H9 (cell line): ENCODE measurements around the gene DNAJC18. TPM values are rescaled to one million over a fixed set of nuclear protein-coding genes. Genes with fewer than 3 reads are reported as not detected.

Experiments
- DNase-seq: peaks from one replicate; pipeline ENCODE4 v3.0.0-alpha.2; 2017
- H2AFZ ChIP-seq: one replicate; pipeline ENCODE4 v1.6.1; 2013; ENCODE audit warnings: mild to moderate bottlenecking, low read length, control low read depth, moderate library complexity
- H2AK5ac ChIP-seq: 2 replicates; pipeline ENCODE4 v1.6.1; 2013; ENCODE audit warnings: low read length, control low read depth, mixed read lengths; ENCODE audit not compliant: insufficient read length
- H2BK120ac ChIP-seq: one replicate; pipeline ENCODE4 v1.6.1; 2013; ENCODE audit warnings: low read depth, mild to moderate bottlenecking, low read length, control low read depth, inconsistent platforms; ENCODE audit not compliant: poor library complexity, severe bottlenecking
- H2BK12ac ChIP-seq: 2 replicates; pipeline ENCODE4 v1.6.1; 2013; ENCODE audit warnings: low read length, control low read depth, mixed read lengths, low read depth; ENCODE audit not compliant: insufficient read length
- H2BK15ac ChIP-seq: 2 replicates; pipeline ENCODE4 v1.6.1; 2013; ENCODE audit warnings: low read depth, low read length, control low read depth
- H2BK20ac ChIP-seq: one replicate; pipeline ENCODE4 v1.6.1; 2013; ENCODE audit warnings: low read depth, mild to moderate bottlenecking, low read length, control low read depth, inconsistent platforms; ENCODE audit not compliant: poor library complexity, severe bottlenecking
- H2BK5ac ChIP-seq: 2 replicates; pipeline ENCODE4 v1.6.1; 2013; ENCODE audit warnings: low read length, control low read depth, mixed read lengths; ENCODE audit not compliant: insufficient read length
- H3K14ac ChIP-seq: 2 replicates; pipeline ENCODE4 v1.6.1; 2013; ENCODE audit warnings: low read length, control low read depth; ENCODE audit not compliant: insufficient read depth
- H3K18ac ChIP-seq: 2 replicates; pipeline ENCODE4 v1.6.1; 2013; ENCODE audit warnings: low read depth, mild to moderate bottlenecking, mixed read lengths, low read length, control low read depth; ENCODE audit not compliant: insufficient read length
- H3K23ac ChIP-seq: 2 replicates; pipeline ENCODE4 v1.6.1; 2013; ENCODE audit warnings: low read length, control low read depth, mixed read lengths, low read depth; ENCODE audit not compliant: insufficient read length
- H3K23me2 ChIP-seq: 2 replicates; pipeline ENCODE4 v1.6.1; 2013; ENCODE audit warnings: low read depth, mild to moderate bottlenecking, mixed read lengths, low read length, control low read depth; ENCODE audit not compliant: insufficient read length, poor library complexity, severe bottlenecking
- H3K27ac ChIP-seq: 2 replicates; pipeline ENCODE4 v1.5.1; 2013; ENCODE audit warnings: low read length, control low read depth, mixed read lengths, low read depth; ENCODE audit not compliant: insufficient read length
- H3K27me3 ChIP-seq: 2 replicates; pipeline ENCODE4 v1.6.1; 2013; ENCODE audit warnings: low read length, control low read depth, inconsistent platforms; ENCODE audit not compliant: insufficient read depth
- H3K4ac ChIP-seq: 2 replicates; pipeline ENCODE4 v1.6.1; 2013; ENCODE audit warnings: low read depth, mild to moderate bottlenecking, control low read depth, inconsistent platforms, low read length, moderate library complexity
- H3K4me1 ChIP-seq: 2 replicates; pipeline ENCODE4 v1.6.1; 2013; ENCODE audit warnings: low read length, control low read depth, inconsistent platforms; ENCODE audit not compliant: insufficient read depth
- H3K4me2 ChIP-seq: 2 replicates; pipeline ENCODE4 v1.6.1; 2013; ENCODE audit warnings: low read length, control low read depth, mixed read lengths; ENCODE audit not compliant: insufficient read length, insufficient read depth
- H3K56ac ChIP-seq: 2 replicates; pipeline ENCODE4 v1.6.1; 2013; ENCODE audit warnings: low read depth, mild to moderate bottlenecking, mixed read lengths, low read length, control low read depth; ENCODE audit not compliant: insufficient read length
- H3K79me1 ChIP-seq: 2 replicates; pipeline ENCODE4 v1.6.1; 2013; ENCODE audit warnings: low read depth, mild to moderate bottlenecking, moderate library complexity, low read length, control low read depth, inconsistent platforms; ENCODE audit not compliant: insufficient read depth, poor library complexity, severe bottlenecking
- H3K79me2 ChIP-seq: 2 replicates; pipeline ENCODE4 v1.6.1; 2013; ENCODE audit warnings: low read length, control low read depth, inconsistent platforms; ENCODE audit not compliant: insufficient read depth
- H3K9ac ChIP-seq: 2 replicates; pipeline ENCODE4 v1.6.1; 2013; ENCODE audit warnings: low read length, control low read depth, mixed read lengths; ENCODE audit not compliant: insufficient read length; ENCODE audit errors: extremely low read depth
- H3K9me3 ChIP-seq: one replicate; pipeline ENCODE4 v1.6.1; 2013; ENCODE audit warnings: low read depth, low read length, inconsistent platforms; ENCODE audit not compliant: control insufficient read depth
- H3T11ph ChIP-seq: one replicate; pipeline ENCODE4 v1.6.1; 2013; ENCODE audit warnings: mild to moderate bottlenecking, low read length, control low read depth, inconsistent platforms
- H4K20me1 ChIP-seq: one replicate; pipeline ENCODE4 v1.6.1; 2013; ENCODE audit not compliant: control insufficient read depth, insufficient read length, insufficient read depth
- H4K5ac ChIP-seq: 2 replicates; pipeline ENCODE4 v1.6.1; 2013; ENCODE audit warnings: low read depth, mild to moderate bottlenecking, mixed read lengths, low read length, control low read depth; ENCODE audit not compliant: insufficient read length
- H4K8ac ChIP-seq: replicated peaks from 2 replicates; pipeline ENCODE4 v1.6.1; 2013; ENCODE audit warnings: low read length, control low read depth, mixed read lengths, low read depth; ENCODE audit not compliant: insufficient read length
- H4K91ac ChIP-seq: 2 replicates; pipeline ENCODE4 v1.6.1; 2013; ENCODE audit warnings: low read depth, mild to moderate bottlenecking, moderate library complexity, mixed read lengths, low read length, control low read depth; ENCODE audit not compliant: insufficient read length
- H3K27ac Mint-ChIP-seq, 3 experiments: 2 replicates in 2 of 3; 3 replicates in 1 of 3; pipeline ENCODE4 v1.8.0; 2020 to 2021; ENCODE audit warnings: mixed read lengths in 3 of 3, mild to moderate bottlenecking in 1 of 3, moderate library complexity in 1 of 3
- H3K27me3 Mint-ChIP-seq: 2 replicates; pipeline ENCODE4 v1.8.0; 2021; ENCODE audit warnings: low read depth, mild to moderate bottlenecking, moderate library complexity, mixed read lengths
- H3K36me3 Mint-ChIP-seq, 3 experiments: 2 replicates in 2 of 3; 3 replicates in 1 of 3; pipeline ENCODE4 v1.8.0; 2020 to 2021; ENCODE audit warnings: low read depth in 3 of 3, mixed read lengths in 3 of 3; ENCODE audit not compliant: insufficient read depth in 1 of 3
- H3K4me1 Mint-ChIP-seq, 2 experiments: 2 replicates each; pipeline ENCODE4 v1.8.0; 2020; ENCODE audit warnings: mixed read lengths in 2 of 2
- H3K4me3 Mint-ChIP-seq, 2 experiments: 2 replicates in 1 of 2; 3 replicates in 1 of 2; pipeline ENCODE4 v1.8.0; 2020 to 2021; ENCODE audit warnings: mild to moderate bottlenecking in 2 of 2, mixed read lengths in 2 of 2, moderate library complexity in 1 of 2
- H3K9me3 Mint-ChIP-seq, 2 experiments: 2 replicates in 1 of 2; 3 replicates in 1 of 2; pipeline ENCODE4 v1.8.0; 2020; ENCODE audit warnings: mild to moderate bottlenecking in 2 of 2, mixed read lengths in 2 of 2, moderate library complexity in 1 of 2
- CTCF ChIP-seq: fragments of 200-600 bp; sonication (generic); conservative IDR thresholded peaks from 3 replicates; pipeline ENCODE4 v1.8.0; 2021; ENCODE audit warnings: antibody characterized with exemption, mild to moderate bottlenecking
- WGBS: extraction: QIAGEN DNeasy Blood & Tissue Kit; methylation state at CpG from one replicate; pipeline ENCODE4 v1.1.7; 2013; ENCODE audit warnings: missing lambda C conversion rate, low lambda C conversion rate, mixed read lengths; ENCODE audit not compliant: insufficient read length; ENCODE audit errors: extremely low coverage; 5-methylcytosine and 5-hydroxymethylcytosine counted together
- total RNA-seq: library from RNA; stranded (reverse); gene quantifications from 2 replicates; pipeline ENCODE4 v1.2.1, GENCODE V29; 2021

The DNAJC18 gene
- total RNA-seq, 1 experiment from 2014 or later: 26.5 TPM

GRCh38 chr5:139408191-139408590 is 31.1 kb downstream of the DNAJC18 start:
- H3K23me2 ChIP-seq: no peaks in the 10 kb centered on the region
- H3K9me3 ChIP-seq: no peaks in the 10 kb centered on the region
- H3K56ac ChIP-seq: no peak overlapping the region
- H3K23ac ChIP-seq: no peak overlapping the region
- no peaks in the 10 kb centered on the region for H3K79me2 ChIP-seq
- Mint-ChIP-seq H3K9me3 (no peaks in the 10 kb centered on the region), H3K36me3 (peaks cover 0 to 5% (median 3%) of the 10 kb centered on the region in 3 experiments; a peak in 2 of 7 replicates), H3K27ac (no peak overlapping the region), H3K4me1 (peaks cover 13% of the 10 kb centered on the region in 2 experiments), H3K27me3 (peaks cover 2% of the 10 kb centered on the region; the same call in 1 of the 2 replicates), H3K4me3 (no peak overlapping the region)
- no peaks in the 10 kb centered on the region for H3K27me3 ChIP-seq
- no peak overlapping the region for H2AK5ac ChIP-seq
- H3K14ac ChIP-seq: no peak overlapping the region
- DNase-seq: no peak
- H3K4me2 ChIP-seq: no peak overlapping the region
- no CpG with 5 or more reads among the region's 7 CpGs for WGBS
- H2AFZ ChIP-seq: no peak overlapping the region
- no peak overlapping the region for H3K18ac ChIP-seq
- no peaks in the 10 kb centered on the region for H4K20me1 ChIP-seq
- no peak overlapping the region for H4K8ac ChIP-seq
- H4K91ac ChIP-seq: no peak overlapping the region
- TF ChIP-seq CTCF: no peak
- no peak overlapping the region for H3K27ac ChIP-seq
- no peak overlapping the region for H3T11ph ChIP-seq
- H2BK20ac ChIP-seq: no peak overlapping the region
- no peak overlapping the region for H4K5ac ChIP-seq
- no peak overlapping the region for H2BK5ac ChIP-seq
- H2BK12ac ChIP-seq: no peak overlapping the region
- H3K4ac ChIP-seq: no peak overlapping the region
- no peak overlapping the region for H2BK15ac ChIP-seq
- peaks cover 2% of the 10 kb centered on the region; the same call in 1 of the 2 replicates for H3K4me1 ChIP-seq
- no peaks in the 10 kb centered on the region for H3K79me1 ChIP-seq
- no peak overlapping the region for H3K9ac ChIP-seq
- H2BK120ac ChIP-seq: no peak overlapping the region
